HG03439 (cell line): Measurements from ENCODE around the gene BTNL9.
"Not testable (repeated sequence)": the region's sequence is repeated elsewhere in the genome, so short reads cannot be mapped to it uniquely, and the experiment has no call there.

ENCODE experiments used
- ATAC-seq: cut with Tn5 transposase; IDR thresholded peaks from one replicate; pipeline ENCODE4 v1.9.1; 2021; ENCODE audit warnings: mild to moderate bottlenecking, moderate library complexity; ENCODE audit not compliant: unreplicated experiment

BTNL9 gene

GRCh38 chr5:181097759-181098491 lies 57.9 kb downstream of the BTNL9 start:
- ATAC-seq: not testable (repeated sequence)

- ATAC-seq: no peak
Observed at GRCh38 chr5:181098762-181099601, 58.9 kb downstream of the BTNL9 start.

GRCh38 chr5:181099602-181100086 lies 59.6 kb downstream of the BTNL9 start:
- ATAC-seq: no peak

GRCh38 chr5:181100121-181100875 lies 60.2 kb downstream of the BTNL9 start:
- ATAC-seq: no peak

- not testable (repeated sequence) for ATAC-seq
Observed at GRCh38 chr5:181101030-181101641, 61.1 kb downstream of the BTNL9 start.

- ATAC-seq: not testable (repeated sequence)
Observed at GRCh38 chr5:181101930-181102674, 62.0 kb downstream of the BTNL9 start.

DNA sequence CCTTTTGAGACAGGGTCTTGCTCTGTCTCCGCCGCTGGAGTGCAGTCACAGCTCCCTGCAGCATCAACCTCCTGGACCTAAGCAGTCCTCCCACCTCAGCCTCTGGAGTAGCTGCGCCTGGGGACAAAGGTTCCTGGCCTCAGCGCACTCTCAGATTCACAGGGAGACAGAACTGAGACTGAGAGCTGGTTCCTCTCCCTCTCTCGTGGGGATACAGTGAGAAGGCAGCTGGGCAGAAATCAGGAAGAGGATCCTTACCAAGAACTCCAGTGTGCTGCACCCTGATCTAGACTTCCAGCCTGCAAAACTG lies 64.1 kb downstream of the BTNL9 start:
- ATAC-seq: not testable (repeated sequence)

- ATAC-seq: not testable (repeated sequence)
Observed at GRCh38 chr5:181104606-181105390, 64.7 kb downstream of the BTNL9 start.

DNA sequence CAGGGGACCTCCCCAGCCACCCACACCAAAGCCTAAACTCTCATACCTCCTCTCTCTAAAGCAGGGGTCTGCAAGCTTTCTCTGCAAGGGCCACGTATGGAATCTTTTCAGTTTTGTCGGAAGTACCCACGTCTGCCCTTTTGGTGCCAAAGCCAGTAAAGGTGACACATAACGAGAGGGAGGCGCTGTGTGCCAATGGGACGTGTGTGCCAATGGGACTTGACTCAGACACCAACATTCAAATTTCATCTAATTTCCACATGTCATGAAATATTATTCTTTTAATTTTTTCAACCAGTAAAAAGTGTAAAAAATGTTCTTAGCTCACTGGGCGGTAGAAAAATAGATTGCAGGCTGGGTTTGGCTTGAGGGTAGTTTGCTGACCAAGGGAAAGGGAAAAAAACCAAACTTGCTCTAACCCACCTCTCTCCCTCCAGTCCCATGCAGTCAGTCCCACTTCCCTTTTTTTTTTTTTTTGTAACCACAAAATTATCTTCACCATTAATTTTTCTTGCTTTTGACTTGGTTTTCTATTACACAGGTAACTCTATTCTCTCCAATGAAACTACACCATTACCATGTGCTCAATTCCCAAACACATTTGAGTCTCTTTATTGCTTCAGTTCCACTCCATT lies 65.4 kb downstream of the BTNL9 start:
- ATAC-seq: no peak

DNA sequence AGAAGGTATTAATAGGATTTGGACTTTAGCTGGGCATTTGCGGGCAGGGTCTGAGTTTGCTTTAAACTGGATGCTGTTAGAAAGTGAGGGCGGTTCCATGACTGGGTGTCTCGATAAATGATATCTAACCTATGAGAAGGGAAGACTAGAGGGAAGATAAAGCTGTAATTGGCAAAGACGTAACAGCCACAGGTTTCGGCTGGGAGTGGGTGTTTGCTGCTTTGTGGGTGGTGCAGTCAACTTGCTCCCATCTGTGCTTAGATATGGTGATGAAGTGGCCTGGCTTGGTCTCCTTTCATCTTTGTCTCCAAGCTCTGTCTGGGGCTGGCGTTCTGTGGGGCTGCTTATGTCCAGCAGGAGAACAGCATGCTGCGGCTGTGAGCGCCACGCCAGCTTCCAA lies 67.6 kb downstream of the BTNL9 start:
- no peak for ATAC-seq

DNA sequence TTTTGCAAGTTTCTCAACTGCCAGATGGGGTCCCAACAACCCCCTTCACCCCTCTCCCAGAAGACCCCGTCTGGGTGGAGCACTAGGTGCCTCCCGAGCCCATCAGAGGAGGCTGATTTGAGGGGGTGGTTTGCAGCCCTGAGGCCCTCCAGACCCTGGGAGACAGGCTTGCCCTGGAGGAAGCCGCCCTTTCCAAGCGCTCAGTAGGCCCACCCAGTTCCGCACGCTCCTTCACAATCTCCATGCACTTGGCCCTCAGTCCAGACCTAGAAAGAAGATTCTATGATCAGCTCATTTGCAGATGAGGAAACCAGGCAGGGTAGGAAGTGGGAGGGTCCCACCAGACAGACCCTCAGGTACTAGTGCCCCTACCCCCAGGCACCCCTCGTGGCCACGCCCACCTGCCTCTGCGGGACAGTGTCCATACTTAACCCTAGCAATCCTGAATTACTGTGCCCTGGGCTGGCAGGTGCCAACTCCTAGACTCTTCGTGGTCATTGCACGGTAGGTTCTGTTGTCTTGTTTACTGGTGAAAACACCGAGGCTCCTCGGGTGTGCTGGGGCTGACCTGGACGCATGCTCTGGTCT lies 68.6 kb downstream of the BTNL9 start:
- ATAC-seq: no peak

- ATAC-seq: no peak
Observed at GRCh38 chr5:181109489-181110013, 69.5 kb downstream of the BTNL9 start.

- ATAC-seq: no peak
Observed at GRCh38 chr5:181111010-181111409, 70.9 kb downstream of the BTNL9 start.
